NT2/D1 (cell line): Measurements from ENCODE around the gene SPPL3.
"Not testable (repeated sequence)": the region's sequence is repeated elsewhere in the genome, so short reads cannot be mapped to it uniquely, and the experiment has no call there.

Source experiments
- DNase-seq: peaks from one replicate; pipeline ENCODE4 v3.0.0-alpha.2; 2011; ENCODE audit warnings: low read depth, low spot score
- H3K27me3 ChIP-seq: 2 replicates; pipeline ENCODE4 v1.6.0; 2011; ENCODE audit warnings: mild to moderate bottlenecking; ENCODE audit not compliant: insufficient read length, insufficient read depth
- H3K36me3 ChIP-seq: 2 replicates; pipeline ENCODE4 v1.6.1; 2011; ENCODE audit warnings: mild to moderate bottlenecking, low read length, mixed read lengths; ENCODE audit not compliant: insufficient read depth, insufficient read length
- H3K4me1 ChIP-seq: 2 replicates; pipeline ENCODE4 v1.5.1; 2011; ENCODE audit not compliant: insufficient read depth, insufficient read length
- H3K4me3 ChIP-seq: 2 replicates; pipeline ENCODE4 v1.5.1; 2011; ENCODE audit warnings: low read depth; ENCODE audit not compliant: insufficient read length
- H3K9ac ChIP-seq: 2 replicates; pipeline ENCODE4 v1.6.0; 2011; ENCODE audit warnings: low read depth; ENCODE audit not compliant: insufficient read length
- H3K9me3 ChIP-seq: 2 replicates; pipeline ENCODE4 v1.5.1; 2011; ENCODE audit warnings: mild to moderate bottlenecking, low read length; ENCODE audit not compliant: insufficient read depth
- SUZ12 ChIP-seq: IDR thresholded peaks from 2 replicates; pipeline ENCODE4 v1.6.1; 2011; ENCODE audit not compliant: insufficient read length, insufficient read depth; ENCODE audit errors: extremely low read depth
- YY1 ChIP-seq: IDR thresholded peaks from 2 replicates; pipeline ENCODE4 v1.6.1; 2011; ENCODE audit not compliant: insufficient read length, insufficient read depth
- ZNF274 ChIP-seq: IDR thresholded peaks from 2 replicates; pipeline ENCODE4 v1.6.1; 2011; ENCODE audit warnings: mild to moderate bottlenecking, low read depth, low read length

The SPPL3 gene

DNA sequence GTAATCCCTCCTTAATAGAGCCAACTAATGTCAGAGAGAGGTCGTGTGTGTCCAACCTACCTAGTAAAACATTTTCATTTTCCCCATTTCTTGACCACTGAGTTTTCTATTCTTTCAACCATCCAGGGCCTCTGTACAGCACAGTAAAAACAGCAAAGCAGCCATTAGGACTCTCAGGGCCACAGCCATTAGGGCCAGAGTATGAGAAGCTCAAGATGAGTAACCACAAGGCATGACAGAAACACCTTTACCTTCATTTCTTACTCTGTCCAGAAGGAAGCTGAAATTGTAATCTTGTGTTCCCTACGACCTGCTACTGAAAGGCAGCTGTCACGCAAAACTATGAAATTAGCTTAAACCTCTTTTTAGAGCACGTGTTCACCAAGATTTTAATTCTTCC lies 2.3 kb downstream of the SPPL3 start:
- H3K27me3 ChIP-seq, result peaks cover 3% of the 10 kb centered on the region
- TF ChIP-seq YY1 (no peak), ZNF274 (no peak), SUZ12 (no peak)
- H3K36me3 ChIP-seq, result peaks cover 13% of the 10 kb centered on the region
- DNase-seq, result no peak
- no peak overlapping the region for H3K4me3 ChIP-seq
- H3K4me1 ChIP-seq, result peaks cover 3% of the 10 kb centered on the region
- no peaks in the 10 kb centered on the region for H3K9me3 ChIP-seq
- no peak overlapping the region for H3K9ac ChIP-seq

GRCh38 chr12:120901101-120901500 lies 3.1 kb downstream of the SPPL3 start:
- H3K9ac ChIP-seq, H3K4me3 ChIP-seq, H3K9me3 ChIP-seq, H3K4me1 ChIP-seq, H3K27me3 ChIP-seq, DNase-seq: not testable (repeated sequence)
- peaks cover 13% of the 10 kb centered on the region for H3K36me3 ChIP-seq

DNA sequence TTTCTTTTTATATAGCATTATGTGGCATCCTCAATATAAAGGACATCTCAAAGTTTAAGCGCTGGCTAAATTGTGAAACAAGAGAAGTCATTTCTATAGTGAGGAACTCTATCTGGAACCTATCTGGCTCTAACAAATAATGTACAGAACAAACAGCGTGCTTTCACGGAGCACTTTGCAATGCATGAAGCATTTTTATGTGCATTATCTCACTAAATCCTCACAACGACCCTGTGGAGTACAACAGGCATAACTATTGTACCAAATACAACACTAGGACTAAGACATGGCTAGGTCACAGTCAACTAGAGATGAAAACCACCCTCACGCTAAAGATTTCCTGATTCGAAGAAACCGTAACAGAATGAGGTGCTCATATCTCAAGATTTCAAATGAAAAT lies 8.6 kb downstream of the SPPL3 start:
- no peaks in the 10 kb centered on the region for H3K4me1 ChIP-seq
- no peak for DNase-seq
- no peak overlapping the region for H3K4me3 ChIP-seq
- TF ChIP-seq ZNF274 (no peak), YY1 (no peak), SUZ12 (no peak)
- no peaks in the 10 kb centered on the region for H3K9me3 ChIP-seq
- peaks cover 9% of the 10 kb centered on the region for H3K36me3 ChIP-seq
- no peak overlapping the region for H3K9ac ChIP-seq
- H3K27me3 ChIP-seq, result no peaks in the 10 kb centered on the region

DNA sequence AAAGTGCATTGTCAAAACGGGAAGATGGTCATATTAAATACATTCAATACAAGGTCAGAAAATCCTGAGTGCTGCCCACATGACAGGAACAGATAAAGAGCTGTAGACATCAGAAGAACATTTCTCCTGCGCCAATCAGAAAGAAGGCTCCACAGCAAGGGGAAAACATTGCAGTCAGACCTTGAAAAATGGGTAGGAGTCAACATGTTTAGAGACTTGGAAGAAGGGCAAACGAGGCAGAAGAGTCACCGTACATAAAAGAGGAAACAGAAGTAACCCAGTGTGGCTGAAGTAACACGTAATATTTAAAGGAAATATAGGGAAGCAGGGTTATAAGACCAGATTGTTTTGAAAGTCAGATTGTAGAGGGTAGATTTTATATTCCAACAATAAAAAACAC lies 11.9 kb downstream of the SPPL3 start:
- no peak for TF ChIP-seq YY1
- no peak for TF ChIP-seq ZNF274
- no peak for TF ChIP-seq SUZ12
- Histone ChIP-seq H3K9me3 (no peaks in the 10 kb centered on the region), H3K4me1 (no peaks in the 10 kb centered on the region), H3K4me3 (no peak overlapping the region), H3K9ac (no peak overlapping the region), H3K27me3 (no peaks in the 10 kb centered on the region), H3K36me3 (no peaks in the 10 kb centered on the region)
- no peak for DNase-seq

DNA sequence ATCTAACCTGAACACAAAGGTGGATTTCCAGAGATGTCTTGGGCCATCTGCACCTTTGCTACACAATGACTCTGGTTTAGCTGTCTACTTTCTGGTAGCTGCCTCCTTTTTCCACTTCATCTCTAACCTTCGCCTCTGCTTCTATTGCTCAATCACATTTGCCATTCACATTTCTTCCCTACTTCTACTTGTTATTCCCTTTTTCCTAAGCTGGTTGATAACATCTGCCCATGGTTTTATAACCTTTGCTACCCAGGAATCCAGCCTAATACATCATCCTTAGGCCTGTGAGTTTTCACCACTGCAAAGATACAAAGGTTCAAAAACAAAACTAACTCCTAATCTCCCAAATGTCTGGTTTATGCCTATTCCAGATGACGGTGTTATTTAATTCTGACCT lies 13.2 kb downstream of the SPPL3 start:
- H3K36me3 ChIP-seq, result no peaks in the 10 kb centered on the region
- H3K4me3 ChIP-seq, result no peak overlapping the region
- no peaks in the 10 kb centered on the region for H3K27me3 ChIP-seq
- DNase-seq, result no peak
- H3K4me1 ChIP-seq, result no peaks in the 10 kb centered on the region
- H3K9me3 ChIP-seq, result no peaks in the 10 kb centered on the region
- no peak overlapping the region for H3K9ac ChIP-seq
- no peak for TF ChIP-seq SUZ12
- no peak for TF ChIP-seq YY1
- TF ChIP-seq ZNF274, result no peak

DNA sequence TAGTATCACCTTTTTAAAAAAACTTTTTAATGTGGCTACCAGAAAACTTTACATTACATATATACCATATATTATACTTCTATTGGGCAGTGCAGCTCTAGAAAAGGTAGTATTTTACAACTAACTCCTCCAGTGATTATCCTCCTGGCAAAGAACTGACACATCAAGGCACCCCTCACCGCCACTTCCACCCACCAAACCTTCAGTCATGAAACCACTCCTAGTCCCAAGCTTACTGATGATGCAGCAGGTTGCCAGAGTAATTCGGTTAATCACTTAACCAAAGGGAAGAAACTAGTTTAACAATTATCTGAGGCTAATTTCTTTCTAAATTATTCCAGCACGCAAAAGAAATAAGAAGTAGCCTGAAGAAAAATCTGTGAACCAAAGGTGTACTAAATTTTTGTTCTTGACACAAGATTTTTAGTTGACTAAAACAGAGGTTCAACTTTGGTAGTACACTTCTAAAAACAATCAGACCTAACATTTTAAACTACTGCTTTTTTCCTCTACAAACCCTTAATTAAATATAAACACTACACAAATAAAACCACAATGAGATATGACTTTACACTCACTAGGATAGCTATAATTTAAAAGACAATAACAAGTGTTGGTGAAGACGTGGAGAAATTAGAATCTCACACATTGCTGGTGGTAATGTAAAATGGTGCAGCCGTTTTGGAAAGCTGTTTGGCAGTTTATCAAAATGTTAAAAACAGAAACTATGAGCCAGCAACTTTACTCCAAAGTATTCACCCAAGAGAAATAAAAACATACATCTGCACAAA lies 16.7 kb downstream of the SPPL3 start:
- no peak overlapping the region for H3K9ac ChIP-seq
- no peaks in the 10 kb centered on the region for H3K27me3 ChIP-seq
- no peak for TF ChIP-seq YY1
- TF ChIP-seq SUZ12, result no peak
- TF ChIP-seq ZNF274, result no peak
- H3K36me3 ChIP-seq, result no peaks in the 10 kb centered on the region
- H3K9me3 ChIP-seq, result no peaks in the 10 kb centered on the region
- no peak overlapping the region for H3K4me3 ChIP-seq
- H3K4me1 ChIP-seq, result no peaks in the 10 kb centered on the region
- no peak for DNase-seq

DNA sequence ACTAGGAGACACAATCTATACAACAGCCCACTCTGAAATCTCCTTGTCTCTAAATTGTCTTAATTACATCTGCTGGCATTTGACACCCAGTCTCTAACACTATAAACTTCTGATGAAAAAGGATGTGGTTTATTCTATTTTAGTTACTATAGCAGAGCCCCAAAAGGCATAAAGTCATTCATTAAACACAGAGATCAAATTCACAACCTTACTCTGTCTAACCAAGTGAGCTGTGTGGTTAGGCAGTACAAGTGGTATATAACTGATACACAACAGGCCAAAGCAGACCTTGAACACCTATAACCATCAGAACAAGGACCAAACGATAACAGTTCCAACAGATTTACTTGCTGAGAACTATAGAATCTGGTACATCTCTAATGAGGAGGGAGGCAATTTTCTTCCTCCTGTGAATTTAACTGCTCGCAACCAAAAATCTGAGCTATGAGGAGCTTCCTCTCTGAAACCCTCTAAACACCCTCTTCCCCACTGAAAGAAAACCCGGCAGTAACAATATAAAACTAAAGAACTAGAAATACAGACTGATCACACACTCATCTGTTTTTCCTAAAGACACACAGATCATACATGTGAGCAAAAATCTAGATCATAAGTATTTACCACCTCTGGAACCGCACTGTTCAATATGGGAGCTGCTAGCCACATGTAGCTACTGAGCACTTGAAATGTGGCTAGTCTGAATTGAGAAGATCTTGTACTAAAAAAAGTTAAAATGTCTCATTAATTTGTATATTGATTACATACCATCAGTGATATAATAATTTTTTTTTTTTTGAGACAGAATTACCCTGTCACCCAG lies 17.7 kb downstream of the SPPL3 start:
- TF ChIP-seq SUZ12 (no peak), ZNF274 (no peak), YY1 (no peak)
- H3K9ac ChIP-seq, result no peak overlapping the region
- no peak for DNase-seq
- no peaks in the 10 kb centered on the region for H3K27me3 ChIP-seq
- no peaks in the 10 kb centered on the region for H3K4me1 ChIP-seq
- H3K4me3 ChIP-seq, result no peak overlapping the region
- H3K9me3 ChIP-seq, result no peaks in the 10 kb centered on the region
- no peaks in the 10 kb centered on the region for H3K36me3 ChIP-seq
